ENCODE measurements around the gene CBLL2.
A peak's percentile ranks its signal among the peaks of the same experiment; 100 is the strongest.
"Not testable (repeated sequence)": the region's sequence is repeated elsewhere in the genome, so short reads cannot be mapped to it uniquely, and the experiment has no call there.

Gene CBLL2

GRCh38 chrX:22272613-22273012 lies at the start of gene CBLL2:
Gene CBLL2, plus strand, starts transcription at chrX:22272913. Its CDS starts 79 bp downstream, at chrX:22272992.
- DNase-seq, result no peak

GRCh38 chrX:22234380-22234779 lies 38.3 kb upstream of the CBLL2 start:
- DNase-seq, result no peak

GRCh38 chrX:22237479-22237878 lies 35.2 kb upstream of the CBLL2 start:
- no peak for DNase-seq

- peak; percentile 83 for DNase-seq
These were observed 26.1 kb upstream of the CBLL2 start for GRCh38 chrX:22246620-22247019.

DNA sequence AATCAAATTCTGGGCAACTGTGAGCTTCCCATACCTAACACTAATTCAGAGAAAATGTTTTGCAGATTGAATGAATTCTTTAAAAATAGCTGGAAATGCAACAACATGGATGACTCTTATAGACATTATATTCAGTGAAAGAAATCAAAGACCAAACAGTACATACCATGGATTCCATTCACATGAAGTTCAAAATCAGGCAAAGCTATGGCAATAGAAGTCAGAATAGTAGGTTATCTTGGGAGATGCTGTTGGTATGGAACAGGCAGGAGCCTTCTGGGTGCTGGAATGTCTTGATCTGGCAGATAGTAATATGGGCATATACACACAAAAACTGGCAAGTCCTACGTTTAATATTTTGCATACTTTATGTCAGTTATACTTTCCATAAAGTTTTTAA lies 25.5 kb upstream of the CBLL2 start:
- DNase-seq, result peak; percentile 67

DNA sequence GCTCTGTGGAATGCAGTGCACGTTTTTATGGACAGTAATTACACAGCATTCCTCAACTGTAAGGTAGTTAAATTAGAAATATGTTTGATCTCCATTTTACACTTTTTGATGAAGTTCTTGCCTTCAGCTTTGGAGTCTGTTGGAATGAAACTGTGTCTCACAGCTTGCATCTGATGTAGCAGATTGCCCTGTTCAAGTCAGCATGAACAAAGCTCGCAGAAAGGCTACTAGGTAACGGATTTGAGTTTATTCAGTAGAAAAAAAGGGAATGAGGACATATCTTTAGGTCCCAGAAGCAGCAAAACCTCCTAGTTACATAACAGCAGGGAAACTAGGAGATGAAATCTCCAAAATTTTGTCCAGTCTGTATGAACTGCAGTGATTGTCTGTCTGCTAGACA lies 24.3 kb upstream of the CBLL2 start:
- no peak for DNase-seq

GRCh38 chrX:22249371-22249770 lies 23.3 kb upstream of the CBLL2 start:
- DNase-seq, result no peak

DNA sequence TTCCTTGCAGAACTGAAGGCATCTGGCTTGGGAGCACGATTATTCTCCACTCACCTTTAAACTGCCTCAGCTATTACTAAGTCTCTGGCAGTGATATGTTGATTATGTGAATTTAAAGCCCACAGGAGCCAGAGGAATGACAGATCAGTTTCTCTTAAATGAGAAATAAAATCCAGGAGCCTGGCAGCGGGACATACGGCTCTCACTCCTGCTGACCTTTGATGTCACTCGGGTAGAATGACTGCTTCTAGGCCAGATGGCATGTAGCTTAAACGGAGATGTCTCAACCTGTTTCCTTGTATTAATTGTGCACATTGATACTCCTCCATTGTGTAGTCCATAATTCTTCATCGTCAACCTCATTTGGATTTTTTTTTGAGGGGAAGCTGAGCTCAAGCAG lies 4.0 kb upstream of the CBLL2 start:
- no peak for DNase-seq

GRCh38 chrX:22273714-22274317 lies 1.1 kb downstream of the CBLL2 start:
- DNase-seq, result no peak

- DNase-seq, result no peak
These were observed 4.1 kb downstream of the CBLL2 start for GRCh38 chrX:22276781-22277180.

GRCh38 chrX:22278375-22278774 lies 5.7 kb downstream of the CBLL2 start:
- no peak for DNase-seq

DNA sequence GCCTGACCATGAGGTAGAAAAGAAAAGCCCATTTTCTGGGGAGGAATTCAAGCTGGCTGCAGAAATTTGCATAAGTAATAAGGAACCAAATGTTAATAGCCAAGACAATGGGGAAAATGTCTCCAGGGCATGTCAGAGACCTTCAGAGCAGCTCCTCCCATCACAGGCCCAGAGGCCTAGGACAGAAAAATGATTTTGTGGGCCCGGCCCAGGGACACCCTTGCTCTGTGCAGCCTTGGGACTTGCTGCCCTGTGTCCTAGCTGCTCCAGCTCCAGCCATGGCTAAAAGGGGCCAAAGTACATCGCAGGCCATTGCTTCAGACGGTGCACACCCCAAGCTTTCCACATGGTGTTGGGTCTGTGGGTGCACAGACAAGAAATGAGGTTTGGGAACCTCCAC lies 16.5 kb downstream of the CBLL2 start:
- DNase-seq, result not testable (repeated sequence)

- DNase-seq, result no peak
These were observed 24.2 kb downstream of the CBLL2 start for GRCh38 chrX:22296871-22297270.

DNA sequence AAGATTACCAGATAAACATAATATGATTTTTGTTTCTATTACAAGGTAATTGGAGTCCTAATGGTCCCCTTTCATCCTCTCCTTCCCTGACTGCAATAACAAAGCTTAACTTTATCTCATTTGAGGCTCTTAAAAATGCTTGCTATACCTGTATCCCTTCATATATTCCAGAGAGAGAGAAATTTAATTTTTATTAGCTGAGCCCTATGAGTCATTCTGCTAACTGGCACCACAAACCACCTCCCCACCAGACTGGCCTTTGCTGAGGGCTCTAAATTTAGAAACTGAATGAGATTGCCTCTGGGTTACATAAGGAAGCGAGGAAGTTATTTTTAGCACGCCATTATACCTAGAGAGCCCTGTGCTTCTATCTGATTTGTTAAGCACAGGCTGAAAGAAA lies 27.4 kb downstream of the CBLL2 start:
- DNase-seq, result peak; percentile 48

DNA sequence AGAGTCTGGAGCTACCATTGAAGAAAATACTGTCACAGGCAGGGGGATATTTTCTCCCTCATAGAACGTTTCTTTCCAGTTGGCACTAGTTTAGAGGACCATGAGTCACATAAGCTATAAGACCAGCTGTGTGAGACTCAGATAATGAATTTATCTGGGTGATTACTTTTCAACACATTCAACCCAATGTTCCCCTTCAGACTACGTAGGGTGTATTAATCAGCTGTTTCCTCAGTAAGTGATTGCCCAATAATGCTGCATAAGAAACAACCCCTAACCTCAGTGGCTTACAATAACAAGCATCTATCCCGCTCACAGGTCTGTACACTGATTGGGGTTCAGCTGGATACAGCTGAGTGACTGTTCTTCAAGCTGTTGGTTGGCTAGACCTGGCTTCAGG lies 38.1 kb downstream of the CBLL2 start:
- no peak for DNase-seq

DNA sequence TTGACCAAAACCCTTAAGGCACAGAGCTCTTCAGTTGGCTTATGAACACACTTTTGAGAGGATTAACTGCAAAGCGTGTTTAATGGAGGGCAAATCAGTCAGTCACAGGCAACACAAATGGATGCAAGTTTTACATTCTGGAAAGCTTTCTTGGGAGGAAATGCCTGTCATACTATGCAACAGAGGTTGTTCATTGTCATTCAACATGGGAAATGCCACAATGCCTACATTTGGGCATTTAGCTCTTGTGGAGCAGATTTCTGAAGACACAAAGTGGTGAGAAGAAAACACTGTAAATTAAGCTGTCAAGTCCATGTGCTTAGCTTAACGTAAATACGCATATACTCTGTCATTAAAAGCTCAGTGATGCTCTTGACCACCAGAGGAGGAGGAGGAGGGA lies 41.1 kb downstream of the CBLL2 start:
- no peak for DNase-seq

- DNase-seq, result peak; percentile 46
These were observed 41.5 kb downstream of the CBLL2 start for GRCh38 chrX:22314211-22314610.

GRCh38 chrX:22314692-22315091 lies 42.0 kb downstream of the CBLL2 start:
- peak; percentile 48 for DNase-seq

DNA sequence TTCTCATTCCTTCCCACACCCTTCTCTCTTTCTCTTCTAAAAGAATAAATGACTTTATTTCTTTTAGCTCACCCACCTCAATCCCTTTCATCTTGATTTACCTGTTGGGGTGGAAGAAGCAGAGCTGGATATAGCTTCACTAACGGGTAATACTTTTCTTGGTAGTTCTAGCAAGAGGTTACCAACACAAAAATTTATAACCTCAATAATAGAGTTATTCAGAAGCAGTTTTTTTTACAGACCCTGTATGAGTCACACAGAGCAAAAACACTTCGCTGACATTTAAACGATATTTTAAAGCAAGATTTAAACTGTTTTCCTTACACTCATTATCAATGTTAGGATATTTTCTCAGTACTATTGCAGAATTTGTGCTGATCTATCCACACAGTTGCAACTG lies 42.4 kb downstream of the CBLL2 start:
- no peak for DNase-seq

- no peak for DNase-seq
These were observed 47.6 kb downstream of the CBLL2 start for GRCh38 chrX:22320236-22320873.

DNA sequence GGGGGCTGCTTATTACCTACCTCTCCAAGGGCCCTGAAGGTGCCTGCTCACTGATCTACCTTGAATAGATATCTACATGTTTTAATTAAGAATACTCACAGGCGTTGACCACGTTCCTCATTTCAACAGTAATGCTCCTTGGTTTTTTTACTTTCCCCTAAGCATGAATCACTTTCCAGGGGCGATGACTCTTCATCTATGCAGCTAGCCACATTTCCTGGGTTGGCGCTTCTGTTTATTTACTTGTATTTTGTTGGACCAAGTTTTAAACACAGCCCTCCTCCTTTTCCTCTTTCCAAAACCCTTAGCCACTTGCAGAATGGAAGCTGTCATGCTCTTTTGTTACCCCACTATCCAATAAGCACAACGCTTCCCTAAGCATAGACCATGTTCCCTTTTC lies 50.8 kb downstream of the CBLL2 start:
- peak; percentile 59 for DNase-seq

Measured in NCI-H226 (cell line).